Measurements from ENCODE around the gene BAIAP2.

- TF ChIP-seq EZH2 (IDR thresholded peaks at IDR 0.05; ENCODE audit: borderline replicate concordance) = no peak
- TF ChIP-seq, protein P1, sequence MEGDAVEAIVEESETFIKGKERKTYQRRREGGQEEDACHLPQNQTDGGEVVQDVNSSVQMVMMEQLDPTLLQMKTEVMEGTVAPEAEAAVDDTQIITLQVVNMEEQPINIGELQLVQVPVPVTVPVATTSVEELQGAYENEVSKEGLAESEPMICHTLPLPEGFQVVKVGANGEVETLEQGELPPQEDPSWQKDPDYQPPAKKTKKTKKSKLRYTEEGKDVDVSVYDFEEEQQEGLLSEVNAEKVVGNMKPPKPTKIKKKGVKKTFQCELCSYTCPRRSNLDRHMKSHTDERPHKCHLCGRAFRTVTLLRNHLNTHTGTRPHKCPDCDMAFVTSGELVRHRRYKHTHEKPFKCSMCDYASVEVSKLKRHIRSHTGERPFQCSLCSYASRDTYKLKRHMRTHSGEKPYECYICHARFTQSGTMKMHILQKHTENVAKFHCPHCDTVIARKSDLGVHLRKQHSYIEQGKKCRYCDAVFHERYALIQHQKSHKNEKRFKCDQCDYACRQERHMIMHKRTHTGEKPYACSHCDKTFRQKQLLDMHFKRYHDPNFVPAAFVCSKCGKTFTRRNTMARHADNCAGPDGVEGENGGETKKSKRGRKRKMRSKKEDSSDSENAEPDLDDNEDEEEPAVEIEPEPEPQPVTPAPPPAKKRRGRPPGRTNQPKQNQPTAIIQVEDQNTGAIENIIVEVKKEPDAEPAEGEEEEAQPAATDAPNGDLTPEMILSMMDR (IDR thresholded peaks at IDR 0.05; ENCODE audit: poor library complexity) = no peak
Measured at GRCh38 chr17:81093619-81094508, 58.9 kb downstream of the BAIAP2 start.

Data from hepatocyte (in vitro differentiated cells).